K562 (cell line): ENCODE measurements around the gene TUBB6. TPM values are rescaled to one million over a fixed set of nuclear protein-coding genes. Genes with fewer than 3 reads are reported as not detected.

Source experiments
- ELK1 ChIP-seq: sonication (generic); formaldehyde crosslinking; IDR thresholded peaks from 2 replicates; pipeline ENCODE4 v1.8.1; 2022; ENCODE audit warnings: missing genetic modification reagents
- GATAD2A ChIP-seq: fragments of 450-650 bp; IDR thresholded peaks from 2 replicates; pipeline ENCODE4 v1.6.1; 2017
- GTF2F1 ChIP-seq: IDR thresholded peaks from 2 replicates; pipeline ENCODE4 v1.6.1; 2011; ENCODE audit warnings: low read depth, low read length, improper control_type of control experiment
- HLTF ChIP-seq: fragments of 450-650 bp; IDR thresholded peaks from 2 replicates; pipeline ENCODE4 v1.6.1; 2016
- IFI16 ChIP-seq: fragments of 250-450 bp; sonication (Bioruptor Pico); IDR thresholded peaks from 2 replicates; pipeline ENCODE4 v2.1.2; 2022; ENCODE audit warnings: mild to moderate bottlenecking, inconsistent platforms
- MTA3 ChIP-seq: fragments of 450-650 bp; formaldehyde crosslinking; IDR thresholded peaks from 2 replicates; pipeline ENCODE4 v1.6.1; 2017; ENCODE audit warnings: mild to moderate bottlenecking, borderline replicate concordance
- NR3C1 ChIP-seq: sonication (generic); formaldehyde crosslinking; IDR thresholded peaks from 2 replicates; pipeline ENCODE4 v1.8.1; 2022; ENCODE audit warnings: missing genetic modification reagents
- PHF8 ChIP-seq: fragments of 200-600 bp; sonication (generic); IDR thresholded peaks from 2 replicates; pipeline ENCODE4 v1.6.1; 2012; ENCODE audit warnings: mixed run types, mild to moderate bottlenecking, inconsistent platforms, low read length, moderate library complexity, borderline replicate concordance
- SREBF1 ChIP-seq: fragments of 150-350 bp; IDR thresholded peaks from 2 replicates; pipeline ENCODE4 v1.6.1; 2014; ENCODE audit warnings: antibody characterized with exemption, low read depth, low read length, borderline replicate concordance
- TFAP4 ChIP-seq: sonication (generic); formaldehyde crosslinking; IDR thresholded peaks from 2 replicates; pipeline ENCODE4 v1.8.0; 2022; ENCODE audit warnings: missing genetic modification reagents, mild to moderate bottlenecking, moderate library complexity, borderline replicate concordance
- TSHZ1 ChIP-seq: fragments of 250-450 bp; sonication (Bioruptor Pico); IDR thresholded peaks from 2 replicates; pipeline ENCODE4 v1.4.0; 2020; ENCODE audit warnings: mild to moderate bottlenecking, moderate library complexity
- ZBTB40 ChIP-seq, 2 experiments: fragments of 450-650 bp in 1 of 2; sonication (generic) in 1 of 2; formaldehyde crosslinking in 1 of 2; IDR thresholded peaks; 2 replicates each; pipeline versions ENCODE4 v1.7.1 to v1.9.0; 2016 to 2022; ENCODE audit warnings: inconsistent platforms in 1 of 2, mild to moderate bottlenecking in 1 of 2, missing genetic modification reagents in 1 of 2
- ZNF134 ChIP-seq: fragments of 250-450 bp; sonication (Bioruptor Pico); conservative IDR thresholded peaks from 2 replicates; pipeline ENCODE4 v1.4.0; 2020
- polyA plus RNA-seq, 8 experiments: library from polyadenylated mRNA; depleted of rRNA in 4 of 8; stranded (reverse) in 5 of 8; unstranded in 3 of 8; fragments of >200 nt; fragmentation: Nextera tagmentation in 2 of 8; fragmentation: Illumina TruSeq in 1 of 8; extraction: Ambion mirVana in 2 of 8; extraction: Trizol in 1 of 8; gene quantifications; 2 replicates each; pipeline versions ENCODE4 v1.2.1 to v1.2.3, GENCODE V29; 2011 to 2014; ENCODE audit warnings: inconsistent platforms in 1 of 8, missing spikeins in 1 of 8
- total RNA-seq, 7 experiments: library from RNA; depleted of rRNA in 6 of 7; stranded (reverse); fragments of >200 nt in 6 of 7; fragmentation: Illumina TruSeq in 2 of 7; extraction: Trizol in 2 of 7; gene quantifications; 2 replicates each; pipeline versions ENCODE4 v1.2.1 to v1.2.3, GENCODE V29; 2011 to 2021; ENCODE audit warnings: low replicate concordance in 1 of 7

TUBB6 gene
- total and polyA plus RNA-seq, 9 of the 15 experiments (the other 6 are each of a cell fraction or from before 2014, with no cell fraction given) = 43.9 to 404 (median 81.1) TPM

GRCh38 chr18:12287684-12288402 lies 20.2 kb upstream of the TUBB6 start (continued):
- TF ChIP-seq MTA3 = no peak
- no peak for TF ChIP-seq NR3C1
- no peak for TF ChIP-seq ZBTB40 (IDR thresholded peaks at IDR 0.05)
- TF ChIP-seq ZBTB40 (CRISPR knock-in tag; IDR thresholded peaks at IDR 0.05) = no peak
- no peak for TF ChIP-seq SREBF1
- no peak for TF ChIP-seq ELK1 (CRISPR knock-in tag)
- no peak for TF ChIP-seq PHF8
- peak; percentile 97 for TF ChIP-seq TFAP4 (CRISPR knock-in tag)
- TF ChIP-seq HLTF = no peak
- no peak for TF ChIP-seq TSHZ1 (CRISPR knock-in tag)
- TF ChIP-seq IFI16 (CRISPR knock-in tag) = no peak
- TF ChIP-seq GTF2F1 = no peak
- TF ChIP-seq ZNF134 = no peak
- TF ChIP-seq GATAD2A = no peak
